Measurements from ENCODE around the gene FNBP1L. TPM values are rescaled to one million over a fixed set of nuclear protein-coding genes. Genes with fewer than 3 reads are reported as not detected.

Gene FNBP1L
- total and polyA plus RNA-seq, 2 experiments from 2014 or later = 19.1 to 22.4 TPM

GRCh38 chr1:93434987-93435386 lies 12.9 kb upstream of the FNBP1L start:
- H3K9ac ChIP-seq = no peak overlapping the region
- no peak overlapping the region for H3K4me3 ChIP-seq
- in situ Hi-C loops (cut with MboI) = loop anchor here (10.0 kb wide), 1 partner anchor 400 kb away; no protein-coding TSS in a partner anchor
- H3K4me1 ChIP-seq (ENCODE audit: insufficient read depth) = no peaks in the 10 kb centered on the region
- no peaks in the 10 kb centered on the region for H4K20me1 ChIP-seq (ENCODE audit: insufficient read depth)
- H3K9me3 ChIP-seq (ENCODE audit: low read depth) = no peaks in the 10 kb centered on the region
- TF ChIP-seq EZH2phosphoT487 (IDR thresholded peaks at IDR 0.05; ENCODE audit: insufficient read depth, low read depth) (no peak), EZH2 (IDR thresholded peaks at IDR 0.05; ENCODE audit: insufficient read depth, poor library complexity, severe bottlenecking) (no peak)
- 56 to 70% methylated on average over 5 of the region's 5 CpGs for WGBS, 2 experiments (ENCODE audit: low coverage in 1 of 2, low lambda C conversion rate in 2 of 2, missing lambda C conversion rate in 2 of 2)
- H3F3A ChIP-seq (ENCODE audit: insufficient read depth) = no peaks in the 10 kb centered on the region
- H3K27me3 ChIP-seq (replicated peaks; ENCODE audit: insufficient read depth) = no peaks in the 10 kb centered on the region
- H2AFZ ChIP-seq = no peak overlapping the region
- H3K79me2 ChIP-seq (ENCODE audit: insufficient read depth) = no peaks in the 10 kb centered on the region
- no peak overlapping the region for H3K27ac ChIP-seq
- H3K36me3 ChIP-seq (ENCODE audit: low read depth) = no peaks in the 10 kb centered on the region
- no peak overlapping the region for H3K4me2 ChIP-seq (ENCODE audit: unreplicated experiment)
- peak; percentile 16 for DNase-seq
- no peaks in the 10 kb centered on the region for H3K9me2 ChIP-seq (ENCODE audit: insufficient read depth)

DNA sequence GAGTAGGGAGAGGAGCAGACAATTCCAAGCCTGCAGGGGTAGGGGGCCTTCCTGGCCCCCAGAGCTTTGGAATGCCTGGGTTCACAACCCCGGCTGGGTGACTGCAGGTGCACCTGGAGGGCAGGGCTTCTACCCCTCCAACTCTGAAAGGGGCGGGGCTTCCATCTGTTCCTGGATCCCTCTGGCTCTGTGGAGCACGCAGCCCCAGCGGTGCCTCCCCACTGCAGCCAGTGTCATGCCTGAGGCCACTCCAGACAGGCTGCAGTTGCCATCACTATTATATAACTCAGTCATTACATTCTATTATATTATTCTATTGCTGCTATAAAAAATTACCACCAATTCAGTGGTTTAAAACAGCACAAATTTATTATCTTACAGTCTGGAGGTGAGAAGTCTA lies 12.5 kb upstream of the FNBP1L start:
- Histone ChIP-seq H3K4me3 (no peak overlapping the region), H3K27me3 (replicated peaks; ENCODE audit: insufficient read depth) (no peaks in the 10 kb centered on the region), H4K20me1 (ENCODE audit: insufficient read depth) (no peaks in the 10 kb centered on the region), H3K9me3 (ENCODE audit: low read depth) (no peaks in the 10 kb centered on the region), H3K4me2 (ENCODE audit: unreplicated experiment) (no peak overlapping the region), H3K36me3 (ENCODE audit: low read depth) (no peaks in the 10 kb centered on the region), H3K9me2 (ENCODE audit: insufficient read depth) (no peaks in the 10 kb centered on the region), H3F3A (ENCODE audit: insufficient read depth) (no peaks in the 10 kb centered on the region), H3K79me2 (ENCODE audit: insufficient read depth) (no peaks in the 10 kb centered on the region), H3K4me1 (ENCODE audit: insufficient read depth) (no peaks in the 10 kb centered on the region), H2AFZ (no peak overlapping the region), H3K27ac (no peak overlapping the region), H3K9ac (no peak overlapping the region)
- in situ Hi-C loops (cut with MboI) = loop anchor here (10.0 kb wide), 1 partner anchor 399 kb away; no protein-coding TSS in a partner anchor
- no peak for TF ChIP-seq EZH2 (IDR thresholded peaks at IDR 0.05; ENCODE audit: insufficient read depth, poor library complexity, severe bottlenecking)
- no peak for TF ChIP-seq EZH2phosphoT487 (IDR thresholded peaks at IDR 0.05; ENCODE audit: insufficient read depth, low read depth)
- no peak for DNase-seq
- 50 to 51% methylated on average over 4 of the region's 4 CpGs for WGBS, 2 experiments (ENCODE audit: low coverage in 1 of 2, low lambda C conversion rate in 2 of 2, missing lambda C conversion rate in 2 of 2)

DNA sequence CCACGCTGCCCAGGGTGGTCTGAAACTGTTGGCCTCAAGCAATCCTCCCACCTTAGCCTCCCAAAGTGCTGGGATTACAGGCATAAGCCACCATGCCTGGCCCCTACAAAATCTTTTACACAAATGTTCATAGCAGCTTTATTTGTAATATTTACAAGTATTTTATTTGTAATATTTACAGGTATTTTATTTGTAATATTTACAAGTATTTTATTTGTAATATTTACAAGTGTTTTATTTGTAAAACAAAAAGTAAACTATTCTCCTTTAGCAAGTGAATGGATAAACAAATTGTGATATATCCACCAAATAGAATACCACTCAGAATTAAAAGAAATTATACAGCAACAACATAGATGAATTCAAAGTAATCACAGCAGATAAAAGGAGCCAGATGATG lies 11.4 kb upstream of the FNBP1L start:
- no peaks in the 10 kb centered on the region for H3K9me3 ChIP-seq (ENCODE audit: low read depth)
- H3K27ac ChIP-seq = no peak overlapping the region
- H3K4me3 ChIP-seq = no peak overlapping the region
- in situ Hi-C loops (cut with MboI) = loop anchor here (10.0 kb wide), 1 partner anchor 398 kb away; no protein-coding TSS in a partner anchor
- 0 out of 2 replicates have a peak, but pooled peaks cover 3% of the 10 kb centered on the region for H3F3A ChIP-seq (ENCODE audit: insufficient read depth)
- no peaks in the 10 kb centered on the region for H3K9me2 ChIP-seq (ENCODE audit: insufficient read depth)
- H4K20me1 ChIP-seq (ENCODE audit: insufficient read depth) = no peaks in the 10 kb centered on the region
- no peak overlapping the region for H3K9ac ChIP-seq
- H3K4me2 ChIP-seq (ENCODE audit: unreplicated experiment) = no peak overlapping the region
- TF ChIP-seq EZH2 (IDR thresholded peaks at IDR 0.05; ENCODE audit: insufficient read depth, poor library complexity, severe bottlenecking) (no peak), EZH2phosphoT487 (IDR thresholded peaks at IDR 0.05; ENCODE audit: insufficient read depth, low read depth) (no peak)
- H3K36me3 ChIP-seq (ENCODE audit: low read depth) = no peaks in the 10 kb centered on the region
- WGBS, 2 experiments (ENCODE audit: low coverage in 1 of 2, low lambda C conversion rate in 2 of 2, missing lambda C conversion rate in 2 of 2) = 21 to 29% methylated on average over 1 of the region's 1 CpG
- no peaks in the 10 kb centered on the region for H3K79me2 ChIP-seq (ENCODE audit: insufficient read depth)
- H2AFZ ChIP-seq = no peak overlapping the region
- H3K4me1 ChIP-seq (ENCODE audit: insufficient read depth) = peaks cover under 1% of the 10 kb centered on the region; the same call in 1 of the 2 replicates
- DNase-seq = no peak
- H3K27me3 ChIP-seq (replicated peaks; ENCODE audit: insufficient read depth) = no peaks in the 10 kb centered on the region

GRCh38 chr1:93437976-93438605 lies 9.8 kb upstream of the FNBP1L start:
- no peak for TF ChIP-seq EZH2phosphoT487 (IDR thresholded peaks at IDR 0.05; ENCODE audit: insufficient read depth, low read depth)
- TF ChIP-seq EZH2 (IDR thresholded peaks at IDR 0.05; ENCODE audit: insufficient read depth, poor library complexity, severe bottlenecking) = no peak
- Histone ChIP-seq H3K9me3 (ENCODE audit: low read depth) (no peaks in the 10 kb centered on the region), H3K36me3 (ENCODE audit: low read depth) (no peaks in the 10 kb centered on the region), H3K27me3 (replicated peaks; ENCODE audit: insufficient read depth) (no peaks in the 10 kb centered on the region), H2AFZ (no peak overlapping the region), H3K4me2 (ENCODE audit: unreplicated experiment) (no peak overlapping the region), H3K9ac (no peak overlapping the region), H3K9me2 (ENCODE audit: insufficient read depth) (no peaks in the 10 kb centered on the region), H3K4me1 (ENCODE audit: insufficient read depth) (peaks cover 12% of the 10 kb centered on the region), H3K4me3 (no peak overlapping the region), H4K20me1 (ENCODE audit: insufficient read depth) (no peaks in the 10 kb centered on the region), H3K79me2 (ENCODE audit: insufficient read depth) (no peaks in the 10 kb centered on the region), H3F3A (ENCODE audit: insufficient read depth) (peaks cover 17% of the 10 kb centered on the region), H3K27ac (no peak overlapping the region)
- peak; percentile 62 for DNase-seq
- WGBS, 2 experiments (ENCODE audit: low coverage in 1 of 2, low lambda C conversion rate in 2 of 2, missing lambda C conversion rate in 2 of 2) = 32 to 39% methylated on average over 4 of the region's 4 CpGs
- in situ Hi-C loops (cut with MboI) = loop anchor here (10.0 kb wide), 1 partner anchor 397 kb away; no protein-coding TSS in a partner anchor

All from GM23248 (cell line).